Upper lobe of right lung (tissue), 1 donor: ENCODE results near the gene TENT5C. TPM values are rescaled to one million over a fixed set of nuclear protein-coding genes. Genes with fewer than 3 reads are reported as not detected.

ENCODE experiments used
- ATAC-seq: fragments of 200-7000 bp; cut with Tn5 transposase; one replicate; pipeline ENCODE4 v1.9.1; 2020; ENCODE audit warnings: mild to moderate bottlenecking, moderate library complexity
- DNase-seq: peaks from one replicate; pipeline ENCODE4 v3.0.0-alpha.2; 2020
- H3K27ac ChIP-seq: fragments of 200-600 bp; one replicate; pipeline ENCODE4 v1.8.0; 2022
- H3K27me3 ChIP-seq: fragments of 200-600 bp; one replicate; pipeline ENCODE4 v1.8.0; 2022; ENCODE audit warnings: mild to moderate bottlenecking
- H3K36me3 ChIP-seq: fragments of 200-600 bp; one replicate; pipeline ENCODE4 v1.8.0; 2022
- H3K4me1 ChIP-seq: fragments of 200-600 bp; one replicate; pipeline ENCODE4 v1.8.0; 2022
- H3K4me3 ChIP-seq: fragments of 200-600 bp; one replicate; pipeline ENCODE4 v1.8.0; 2022; ENCODE audit warnings: mild to moderate bottlenecking
- H3K9me3 ChIP-seq: fragments of 200-600 bp; one replicate; pipeline ENCODE4 v1.8.0; 2022
- CTCF ChIP-seq: fragments of 200-600 bp; IDR thresholded peaks from one replicate; pipeline ENCODE4 v1.8.0; 2022; ENCODE audit warnings: antibody characterized with exemption
- intact Hi-C: fragments of 100-400 bp; cut with DNase I; formaldehyde crosslinking; loops from one replicate; pipeline ENCODE4 v1.11.0; 2022
- total RNA-seq: library from RNA; stranded (reverse); fragmentation: NEBNext Ultra II Directional; extraction: Animal tissue kit (Norgen Biotek cat#: 25700); gene quantifications from one replicate; pipeline ENCODE4 v1.2.1, GENCODE V29; 2021
- donor health status: DM: no; HTN: yes; CAD: no; lungs with severe emphysema.

Gene TENT5C
- total RNA-seq, 1 donor from 2014 or later: 13.7 TPM

- Histone ChIP-seq H3K9me3 (no peaks in the 10 kb centered on the region), H3K4me1 (peaks cover 21% of the 10 kb centered on the region), H3K27me3 (no peaks in the 10 kb centered on the region), H3K4me3 (no peak overlapping the region), H3K36me3 (no peaks in the 10 kb centered on the region), H3K27ac (no peak overlapping the region)
- intact Hi-C loops: no loop called here
- ATAC-seq (no peak), DNase-seq (no peak)
- TF ChIP-seq CTCF: no peak
Measured at GRCh38 chr1:117654493-117655219, 48.8 kb downstream of the TENT5C start.

- Histone ChIP-seq H3K4me3 (no peak overlapping the region), H3K27me3 (no peaks in the 10 kb centered on the region), H3K9me3 (no peaks in the 10 kb centered on the region), H3K27ac (peak overlapping the region; percentile 11), H3K36me3 (no peaks in the 10 kb centered on the region), H3K4me1 (peaks cover 21% of the 10 kb centered on the region)
- peak; percentile 47 for ATAC-seq
- DNase-seq: no peak
- no peak for TF ChIP-seq CTCF
- intact Hi-C loops: no loop called here
Measured at GRCh38 chr1:117655220-117655577, 49.4 kb downstream of the TENT5C start.

- TF ChIP-seq CTCF: no peak
- intact Hi-C loops: no loop called here
- Histone ChIP-seq H3K36me3 (no peaks in the 10 kb centered on the region), H3K4me3 (no peak overlapping the region), H3K4me1 (peaks cover 21% of the 10 kb centered on the region), H3K9me3 (no peaks in the 10 kb centered on the region), H3K27me3 (no peaks in the 10 kb centered on the region), H3K27ac (no peak overlapping the region)
- DNase-seq (no peak), ATAC-seq (peak; percentile 29)
Measured at GRCh38 chr1:117656202-117656641, 50.4 kb downstream of the TENT5C start.

GRCh38 chr1:117657031-117657430 lies 51.2 kb downstream of the TENT5C start:
- Histone ChIP-seq H3K4me1 (peaks cover 21% of the 10 kb centered on the region), H3K4me3 (no peak overlapping the region), H3K36me3 (no peaks in the 10 kb centered on the region), H3K9me3 (no peaks in the 10 kb centered on the region), H3K27ac (no peak overlapping the region), H3K27me3 (no peaks in the 10 kb centered on the region)
- no peak for TF ChIP-seq CTCF
- DNase-seq (no peak), ATAC-seq (no peak)
- intact Hi-C loops: no loop called here

GRCh38 chr1:117657949-117658660 lies 52.3 kb downstream of the TENT5C start:
- intact Hi-C loops: no loop called here

More at GRCh38 chr1:117657949-117658660, 52.3 kb downstream of the TENT5C start:
- no peak for TF ChIP-seq CTCF
- ATAC-seq: no peak
- no peak overlapping the region for H3K4me3 ChIP-seq
- DNase-seq: no peak
- no peaks in the 10 kb centered on the region for H3K27me3 ChIP-seq
- H3K27ac ChIP-seq: no peak overlapping the region
- H3K36me3 ChIP-seq: no peaks in the 10 kb centered on the region
- peaks cover 18% of the 10 kb centered on the region for H3K4me1 ChIP-seq
- no peaks in the 10 kb centered on the region for H3K9me3 ChIP-seq
